Colonic mucosa (tissue), 4 donors: Measurements from ENCODE around the gene OSBPL10. TPM values are rescaled to one million over a fixed set of nuclear protein-coding genes. Genes with fewer than 3 reads are reported as not detected.

ENCODE experiments used
- DNase-seq: peaks from one replicate; pipeline ENCODE4 v3.0.0-alpha.2; 2020
- H3K27ac ChIP-seq: fragments of 200-600 bp; one replicate; pipeline ENCODE4 v1.8.0; 2021
- H3K27me3 ChIP-seq: fragments of 200-600 bp; one replicate; pipeline ENCODE4 v1.8.0; 2021
- H3K36me3 ChIP-seq: fragments of 200-600 bp; one replicate; pipeline ENCODE4 v1.8.0; 2021
- H3K4me1 ChIP-seq: fragments of 200-600 bp; one replicate; pipeline ENCODE4 v1.8.0; 2021; ENCODE audit warnings: mild to moderate bottlenecking
- H3K4me3 ChIP-seq: fragments of 200-600 bp; one replicate; pipeline ENCODE4 v1.8.0; 2021
- H3K9ac ChIP-seq, 2 donors: one replicate each; pipeline ENCODE4 v1.7.0; 2013; ENCODE audit warnings: control low read depth in 2 of 2, low read depth in 2 of 2, low read length in 2 of 2
- H3K9me3 ChIP-seq: fragments of 200-600 bp; one replicate; pipeline ENCODE4 v1.8.0; 2021
- CTCF ChIP-seq: fragments of 200-600 bp; IDR thresholded peaks from one replicate; pipeline ENCODE4 v1.8.0; 2022; ENCODE audit warnings: antibody characterized with exemption, mild to moderate bottlenecking
- intact Hi-C: fragments of 100-400 bp; cut with DNase I; formaldehyde crosslinking; loops from one replicate; pipeline ENCODE4 v1.14.1; 2022
- total RNA-seq, 2 donors: library from RNA; stranded (reverse); fragmentation: NEBNext Ultra II Directional in 1 of 2; extraction: Animal tissue kit (Norgen Biotek cat#: 25700) in 1 of 2; gene quantifications; one replicate each; pipeline ENCODE4 v1.2.1, GENCODE V29; 2021
- donor health status: healthy.
- donor health status: DM: no; HTN: no; CAD: no.
- donor health status: DM: no; HTN: no; CAD: no.

The OSBPL10 gene
- total RNA-seq, 2 donors from 2014 or later, result 20.0 to 34.4 TPM

GRCh38 chr3:31890742-31891469 lies 90.2 kb downstream of the OSBPL10 start:
- H3K27me3 ChIP-seq, result no peaks in the 10 kb centered on the region
- no peak overlapping the region for H3K9ac ChIP-seq
- no peaks in the 10 kb centered on the region for H3K4me1 ChIP-seq
- no peak overlapping the region for H3K4me3 ChIP-seq
- intact Hi-C loops, result no loop called here
- no peaks in the 10 kb centered on the region for H3K36me3 ChIP-seq
- no peak for DNase-seq
- no peaks in the 10 kb centered on the region for H3K9me3 ChIP-seq
- no peak overlapping the region for H3K27ac ChIP-seq
- TF ChIP-seq CTCF, result no peak

- H3K9me3 ChIP-seq, result no peaks in the 10 kb centered on the region
- no peak overlapping the region for H3K9ac ChIP-seq
- no peak overlapping the region for H3K27ac ChIP-seq
- no peaks in the 10 kb centered on the region for H3K27me3 ChIP-seq
- H3K36me3 ChIP-seq, result no peaks in the 10 kb centered on the region
- DNase-seq, result no peak
- TF ChIP-seq CTCF, result no peak
- intact Hi-C loops, result no loop called here
- H3K4me3 ChIP-seq, result no peak overlapping the region
- no peaks in the 10 kb centered on the region for H3K4me1 ChIP-seq
Observed at GRCh38 chr3:31890007-31890406, 91.1 kb downstream of the OSBPL10 start.

GRCh38 chr3:31885235-31885634 lies 95.8 kb downstream of the OSBPL10 start:
- TF ChIP-seq CTCF, result no peak
- H3K36me3 ChIP-seq, result no peaks in the 10 kb centered on the region
- no peak overlapping the region for H3K4me3 ChIP-seq
- no peak overlapping the region for H3K27ac ChIP-seq
- intact Hi-C loops, result no loop called here
- no peaks in the 10 kb centered on the region for H3K4me1 ChIP-seq
- H3K9me3 ChIP-seq, result no peaks in the 10 kb centered on the region
- no peak overlapping the region for H3K9ac ChIP-seq
- H3K27me3 ChIP-seq, result no peaks in the 10 kb centered on the region
- no peak for DNase-seq

GRCh38 chr3:31884251-31884650 lies 96.8 kb downstream of the OSBPL10 start:
- TF ChIP-seq CTCF, result no peak
- no peak overlapping the region for H3K4me3 ChIP-seq
- no peak overlapping the region for H3K9ac ChIP-seq
- H3K27me3 ChIP-seq, result no peaks in the 10 kb centered on the region
- intact Hi-C loops, result no loop called here
- no peak for DNase-seq
- H3K9me3 ChIP-seq, result no peaks in the 10 kb centered on the region
- H3K27ac ChIP-seq, result no peak overlapping the region
- no peaks in the 10 kb centered on the region for H3K36me3 ChIP-seq
- no peaks in the 10 kb centered on the region for H3K4me1 ChIP-seq

GRCh38 chr3:31882895-31883294 lies 98.2 kb downstream of the OSBPL10 start:
- intact Hi-C loops, result no loop called here
- H3K4me3 ChIP-seq, result no peak overlapping the region
- no peak overlapping the region for H3K27ac ChIP-seq
- H3K9me3 ChIP-seq, result no peaks in the 10 kb centered on the region
- no peak overlapping the region for H3K9ac ChIP-seq
- no peaks in the 10 kb centered on the region for H3K4me1 ChIP-seq
- H3K27me3 ChIP-seq, result no peaks in the 10 kb centered on the region
- no peak for DNase-seq
- H3K36me3 ChIP-seq, result no peaks in the 10 kb centered on the region
- no peak for TF ChIP-seq CTCF
